ENCODE results near the gene RC3H2.

The RC3H2 gene

GRCh38 chr9:122936464-122936863, 31.3 kb upstream of the RC3H2 start:
- ChIA-PET POLR2A (no interaction called here), CTCF (no interaction called here)
- 98% methylated on average over 5 of the region's 5 CpGs for WGBS (ENCODE audit: insufficient coverage)
- Histone ChIP-seq H3K36me3 (ENCODE audit: control insufficient read depth in 4 of 4, insufficient read depth in 4 of 4, low read length in 3 of 4) (peaks cover 3 to 16% (median 12%) of the 10 kb centered on the region in 4 experiments), H3K4me1 (ENCODE audit: control extremely low read depth in 1 of 4, control insufficient read depth in 4 of 4, insufficient read depth in 4 of 4, low read length in 3 of 4) (peaks cover under 1 to 22% (median 14%) of the 10 kb centered on the region in 4 experiments), H3K9me3 (ENCODE audit: control extremely low read depth in 1 of 5, control insufficient read depth in 4 of 5, insufficient read depth in 2 of 5, low read depth in 1 of 5, low read length in 4 of 5) (no peaks in the 10 kb centered on the region), H3K27ac (ENCODE audit: insufficient read depth in 1 of 2, low read depth in 1 of 2, low read length in 2 of 2, poor library complexity in 1 of 2, severe bottlenecking in 2 of 2) (no peak overlapping the region), H3K27me3 (replicated peaks in 2 of 5; ENCODE audit: control insufficient read depth in 4 of 5, insufficient read depth in 5 of 5, low read length in 4 of 5) (no peaks in the 10 kb centered on the region), H3K4me3 (ENCODE audit: control insufficient read depth in 1 of 7, extremely low read depth in 1 of 7, insufficient read depth in 4 of 7, low read depth in 2 of 7, low read length in 6 of 7) (no peak overlapping the region)
- no peak for DNase-seq

GRCh38 chr9:122931226-122932121, 26.3 kb upstream of the RC3H2 start, which contains the start of gene ZBTB26:
TSS of gene ZBTB26 (minus strand) at chr9:122931512. CDS start at chr9:122919934, 11,578 bp downstream.
- Histone ChIP-seq H3K4me3 (ENCODE audit: control insufficient read depth in 1 of 7, extremely low read depth in 1 of 7, insufficient read depth in 4 of 7, low read depth in 2 of 7, low read length in 6 of 7) (peak within 1 kb of the TSS; percentile 52 to 98 (median 90)), H3K36me3 (ENCODE audit: control insufficient read depth in 4 of 4, insufficient read depth in 4 of 4, low read length in 3 of 4) (peaks cover 3 to 11% (median 4%) of the 10 kb centered on the region in 4 experiments), H3K27me3 (replicated peaks in 2 of 5; ENCODE audit: control insufficient read depth in 4 of 5, insufficient read depth in 5 of 5, low read length in 4 of 5) (no peaks in the 10 kb centered on the region), H3K4me1 (ENCODE audit: control extremely low read depth in 1 of 4, control insufficient read depth in 4 of 4, insufficient read depth in 4 of 4, low read length in 3 of 4) (peaks cover 7 to 28% (median 21%) of the 10 kb centered on the region in 4 experiments), H3K27ac (ENCODE audit: insufficient read depth in 1 of 2, low read depth in 1 of 2, low read length in 2 of 2, poor library complexity in 1 of 2, severe bottlenecking in 2 of 2) (peak within 1 kb of the TSS; percentile 88 to 95), H3K9me3 (ENCODE audit: control extremely low read depth in 1 of 5, control insufficient read depth in 4 of 5, insufficient read depth in 2 of 5, low read depth in 1 of 5, low read length in 4 of 5) (no peaks in the 10 kb centered on the region)
- ChIA-PET POLR2A (interaction anchor here (0.5 to 1.5 kb wide), 5 partner anchors 9 to 1578 kb away, joined by 3 to 8 read pairs (median 6); partner anchors contain the start of genes RABGAP1, RC3H2 and ZBTB6), CTCF (interaction anchor here (0.7 to 2.6 kb wide), 8 partner anchors 10 to 91 kb away, joined by 3 to 15 read pairs (median 4); partner anchors contain the start of genes RABGAP1 and ZBTB6)
- peak; percentile 91 to 95 (median 94) for DNase-seq
- 0% methylated on average over 31 of the region's 51 CpGs for WGBS (ENCODE audit: insufficient coverage)

GRCh38 chr9:122930541-122931225, 25.5 kb upstream of the RC3H2 start:
- peak overlapping the region; percentile 52 to 98 (median 90) for H3K4me3 ChIP-seq (ENCODE audit: control insufficient read depth in 1 of 7, extremely low read depth in 1 of 7, insufficient read depth in 4 of 7, low read depth in 2 of 7, low read length in 6 of 7)
- no peaks in the 10 kb centered on the region for H3K27me3 ChIP-seq (replicated peaks in 2 of 5; ENCODE audit: control insufficient read depth in 4 of 5, insufficient read depth in 5 of 5, low read length in 4 of 5)
- WGBS (ENCODE audit: insufficient coverage): 28% methylated on average over 8 of the region's 10 CpGs
- peaks cover 0 to 6% (median 0%) of the 10 kb centered on the region in 4 experiments for H3K36me3 ChIP-seq (ENCODE audit: control insufficient read depth in 4 of 4, insufficient read depth in 4 of 4, low read length in 3 of 4)
- POLR2A ChIA-PET: interaction anchor here (1.1 to 1.5 kb wide), 3 partner anchors 10 to 26 kb away, joined by 3 to 8 read pairs (median 6); partner anchors contain the start of genes RABGAP1 and RC3H2
- H3K9me3 ChIP-seq (ENCODE audit: control extremely low read depth in 1 of 5, control insufficient read depth in 4 of 5, insufficient read depth in 2 of 5, low read depth in 1 of 5, low read length in 4 of 5): no peaks in the 10 kb centered on the region
- DNase-seq: peak in 1 of 3 donors; percentile 16
- H3K4me1 ChIP-seq (ENCODE audit: control extremely low read depth in 1 of 4, control insufficient read depth in 4 of 4, insufficient read depth in 4 of 4, low read length in 3 of 4): peaks cover 7 to 28% (median 21%) of the 10 kb centered on the region in 4 experiments
- CTCF ChIA-PET: interaction anchor here (0.8 to 2.6 kb wide), 8 partner anchors 9 to 122 kb away, joined by 3 to 15 read pairs (median 5); partner anchors contain the start of genes RABGAP1 and ZBTB6
- peak overlapping the region; percentile 88 to 95 for H3K27ac ChIP-seq (ENCODE audit: insufficient read depth in 1 of 2, low read depth in 1 of 2, low read length in 2 of 2, poor library complexity in 1 of 2, severe bottlenecking in 2 of 2)

- H3K27ac ChIP-seq (ENCODE audit: insufficient read depth in 1 of 2, low read depth in 1 of 2, low read length in 2 of 2, poor library complexity in 1 of 2, severe bottlenecking in 2 of 2): no peak overlapping the region
- peak overlapping the region in 2 of 7 experiments; percentile 85 to 98 for H3K4me3 ChIP-seq (ENCODE audit: control insufficient read depth in 1 of 7, extremely low read depth in 1 of 7, insufficient read depth in 4 of 7, low read depth in 2 of 7, low read length in 6 of 7)
- WGBS (ENCODE audit: insufficient coverage): 100% methylated on average over 1 of the region's 1 CpG
- H3K9me3 ChIP-seq (ENCODE audit: control extremely low read depth in 1 of 5, control insufficient read depth in 4 of 5, insufficient read depth in 2 of 5, low read depth in 1 of 5, low read length in 4 of 5): no peaks in the 10 kb centered on the region
- DNase-seq: no peak
- CTCF ChIA-PET: interaction anchor here (0.7 to 2.4 kb wide), 6 partner anchors 10 to 122 kb away, joined by 3 to 8 read pairs (median 4); partner anchors contain the start of genes RABGAP1, RC3H2 and ZBTB6
- H3K4me1 ChIP-seq (ENCODE audit: control extremely low read depth in 1 of 4, control insufficient read depth in 4 of 4, insufficient read depth in 4 of 4, low read length in 3 of 4): peaks cover 7 to 28% (median 21%) of the 10 kb centered on the region in 4 experiments
- peaks cover 0 to 6% (median 1%) of the 10 kb centered on the region in 4 experiments for H3K36me3 ChIP-seq (ENCODE audit: control insufficient read depth in 4 of 4, insufficient read depth in 4 of 4, low read length in 3 of 4)
- POLR2A ChIA-PET: interaction anchor here (1.1 kb wide), 1 partner anchor 11 kb away, joined by 3 read pairs; the partner anchor contains the start of gene RABGAP1
- no peaks in the 10 kb centered on the region for H3K27me3 ChIP-seq (replicated peaks in 2 of 5; ENCODE audit: control insufficient read depth in 4 of 5, insufficient read depth in 5 of 5, low read length in 4 of 5)
Observed at GRCh38 chr9:122929796-122930354, 24.7 kb upstream of the RC3H2 start.

- Histone ChIP-seq H3K36me3 (ENCODE audit: control insufficient read depth in 4 of 4, insufficient read depth in 4 of 4, low read length in 3 of 4) (peaks cover 3 to 20% (median 8%) of the 10 kb centered on the region in 4 experiments), H3K27ac (ENCODE audit: insufficient read depth in 1 of 2, low read depth in 1 of 2, low read length in 2 of 2, poor library complexity in 1 of 2, severe bottlenecking in 2 of 2) (no peak overlapping the region), H3K27me3 (replicated peaks in 2 of 5; ENCODE audit: control insufficient read depth in 4 of 5, insufficient read depth in 5 of 5, low read length in 4 of 5) (no peaks in the 10 kb centered on the region), H3K4me1 (ENCODE audit: control extremely low read depth in 1 of 4, control insufficient read depth in 4 of 4, insufficient read depth in 4 of 4, low read length in 3 of 4) (no peaks in the 10 kb centered on the region), H3K4me3 (ENCODE audit: control insufficient read depth in 1 of 7, extremely low read depth in 1 of 7, insufficient read depth in 4 of 7, low read depth in 2 of 7, low read length in 6 of 7) (no peak overlapping the region), H3K9me3 (ENCODE audit: control extremely low read depth in 1 of 5, control insufficient read depth in 4 of 5, insufficient read depth in 2 of 5, low read depth in 1 of 5, low read length in 4 of 5) (no peaks in the 10 kb centered on the region)
- DNase-seq: no peak
- POLR2A ChIA-PET: interaction anchor here (0.6 to 2.0 kb wide), 2 partner anchors 11 to 400 kb away, joined by 3 to 6 read pairs; partner anchors contain the start of gene ZBTB6
- 94% methylated on average over 3 of the region's 3 CpGs for WGBS (ENCODE audit: insufficient coverage)
- CTCF ChIA-PET: interaction anchor here (0.7 kb wide), 1 partner anchor 9 kb away, joined by 3 read pairs; no protein-coding TSS in a partner anchor
Observed at GRCh38 chr9:122923947-122924346, 18.8 kb upstream of the RC3H2 start.

- no peak overlapping the region for H3K27ac ChIP-seq (ENCODE audit: insufficient read depth in 1 of 2, low read depth in 1 of 2, low read length in 2 of 2, poor library complexity in 1 of 2, severe bottlenecking in 2 of 2)
- POLR2A ChIA-PET: no interaction called here
- no peak overlapping the region for H3K4me3 ChIP-seq (ENCODE audit: control insufficient read depth in 1 of 7, extremely low read depth in 1 of 7, insufficient read depth in 4 of 7, low read depth in 2 of 7, low read length in 6 of 7)
- H3K36me3 ChIP-seq (ENCODE audit: control insufficient read depth in 4 of 4, insufficient read depth in 4 of 4, low read length in 3 of 4): peaks cover 3 to 23% (median 16%) of the 10 kb centered on the region in 4 experiments
- no peak for DNase-seq
- no peaks in the 10 kb centered on the region for H3K4me1 ChIP-seq (ENCODE audit: control extremely low read depth in 1 of 4, control insufficient read depth in 4 of 4, insufficient read depth in 4 of 4, low read length in 3 of 4)
- WGBS (ENCODE audit: insufficient coverage): 100% methylated on average over 6 of the region's 8 CpGs
- H3K27me3 ChIP-seq (replicated peaks in 2 of 5; ENCODE audit: control insufficient read depth in 4 of 5, insufficient read depth in 5 of 5, low read length in 4 of 5): no peaks in the 10 kb centered on the region
- H3K9me3 ChIP-seq (ENCODE audit: control extremely low read depth in 1 of 5, control insufficient read depth in 4 of 5, insufficient read depth in 2 of 5, low read depth in 1 of 5, low read length in 4 of 5): no peaks in the 10 kb centered on the region
- CTCF ChIA-PET: no interaction called here
Observed at GRCh38 chr9:122922713-122923112, 17.6 kb upstream of the RC3H2 start.

Measured in common myeloid progenitor, CD34-positive (primary cell).